Hematopoietic multipotent progenitor cell treated with erythropoietin and hydrocortisone succinate and interleukin-3 and kit ligand, for 6 days (in vitro differentiated cells): Measurements from ENCODE around the gene CDH23.

ENCODE experiments used
- DNase-seq: peaks from one replicate; pipeline ENCODE4 v3.0.0-alpha.2; 2015

CDH23 gene

DNA sequence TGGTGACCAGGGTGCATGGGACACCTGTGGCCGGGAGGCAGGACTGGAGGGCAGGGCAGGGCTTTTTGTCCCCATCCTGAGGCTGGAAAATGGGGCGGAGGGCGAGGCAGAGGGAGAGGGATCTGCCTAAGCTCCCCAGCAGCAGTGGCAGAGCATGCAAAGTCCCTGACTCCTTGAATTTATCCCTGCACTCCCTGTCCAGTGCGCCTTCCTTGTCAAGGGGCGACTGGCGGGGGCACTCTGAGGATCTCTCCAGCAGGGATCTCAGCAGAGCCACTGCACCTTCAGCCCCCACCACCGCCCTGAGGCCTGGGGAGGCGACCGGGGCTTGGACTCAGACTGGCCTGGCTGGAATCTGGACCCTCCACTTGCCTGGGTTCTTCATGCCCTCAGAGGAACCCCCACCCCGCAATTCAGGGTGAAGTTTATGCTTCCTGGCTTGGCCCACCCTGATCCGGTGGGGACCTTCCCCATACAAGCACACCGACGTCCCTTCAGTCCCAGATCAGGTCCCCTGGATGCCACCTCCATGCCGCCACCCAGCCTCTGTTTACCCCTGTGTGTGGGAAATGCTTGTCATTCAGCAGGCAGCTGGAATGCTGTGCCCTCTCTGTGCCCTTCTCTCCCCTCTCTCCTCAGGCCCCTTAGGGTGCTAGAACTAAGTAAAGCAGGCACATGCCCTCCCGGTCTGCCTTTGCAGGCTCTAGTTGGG lies 46.3 kb downstream of the CDH23 start:
- DNase-seq, result no peak

DNA sequence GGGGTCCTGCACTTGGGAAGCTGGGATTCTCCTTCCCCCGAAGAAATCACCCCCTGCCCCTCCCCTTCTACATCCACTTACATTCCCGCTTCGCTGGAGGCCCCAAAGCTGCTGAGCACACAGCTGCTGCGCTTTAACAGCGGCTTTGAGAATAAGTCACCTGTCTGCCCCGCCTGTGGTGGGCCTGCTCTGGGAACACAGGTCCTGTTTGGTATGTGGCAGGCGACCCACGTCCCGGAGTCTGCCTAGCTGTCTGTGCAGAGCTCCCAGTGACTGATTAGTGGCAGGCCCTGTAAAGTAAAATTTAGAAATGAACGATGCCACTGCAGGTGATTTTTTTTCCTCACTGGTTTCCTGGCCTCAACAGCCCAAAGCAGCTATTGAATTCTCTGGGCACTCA lies 47.0 kb downstream of the CDH23 start:
- no peak for DNase-seq

DNA sequence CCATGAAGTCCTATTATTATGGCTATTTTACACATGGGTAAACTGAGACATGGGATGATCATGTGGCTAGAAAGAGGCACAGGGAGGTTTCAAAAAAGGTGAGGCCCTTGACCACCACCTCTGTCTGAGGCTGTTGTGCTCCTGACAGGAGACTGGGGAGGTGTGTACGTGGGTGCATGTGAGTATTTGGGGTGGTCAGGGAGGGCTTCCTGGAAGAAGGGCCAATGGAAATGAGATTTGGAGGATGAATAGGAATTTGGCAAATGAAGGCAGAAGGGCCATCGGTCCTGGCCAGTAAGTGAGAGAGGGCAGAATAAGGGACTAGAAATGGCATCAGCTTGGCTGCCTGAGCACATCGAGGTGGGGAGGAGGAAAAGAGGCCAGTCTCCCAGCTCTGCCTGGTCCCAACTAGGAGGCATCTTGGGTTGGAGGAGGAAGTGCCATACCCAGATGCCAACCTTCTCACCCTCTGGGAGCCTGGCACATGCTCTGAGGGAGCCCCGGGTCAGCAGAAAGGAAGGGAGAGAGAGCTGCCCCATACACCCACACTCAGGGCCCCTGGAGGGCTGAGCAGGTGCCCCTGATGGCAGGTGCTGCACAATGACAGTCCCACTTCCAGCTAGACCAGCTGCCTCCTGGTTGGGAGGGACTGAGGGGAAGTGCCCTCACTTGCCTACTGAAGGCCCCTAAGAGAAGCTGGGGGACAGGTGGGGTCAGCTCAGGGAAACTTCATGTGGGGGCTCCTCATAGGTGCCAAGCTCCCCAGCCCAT lies 47.7 kb downstream of the CDH23 start:
- no peak for DNase-seq

DNA sequence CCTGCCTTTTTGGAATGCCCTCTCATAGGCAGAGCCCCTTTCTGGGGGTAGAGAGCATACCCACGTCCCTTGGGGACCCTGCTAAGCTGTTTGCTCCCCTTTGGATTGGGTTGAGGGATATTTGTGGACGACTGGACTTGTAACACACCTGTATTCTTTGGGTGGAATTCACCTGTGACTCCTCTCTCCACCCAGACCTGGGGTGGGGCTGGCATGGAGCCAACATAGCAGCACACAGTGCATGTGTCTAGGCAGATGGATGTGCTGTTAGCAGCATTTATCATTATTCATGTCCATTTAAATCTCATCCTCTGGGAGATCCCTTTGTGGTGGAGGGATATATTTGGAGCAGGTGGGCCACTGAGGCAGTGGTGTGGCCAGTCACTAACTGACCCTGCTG lies 51.0 kb downstream of the CDH23 start:
- no peak for DNase-seq

DNA sequence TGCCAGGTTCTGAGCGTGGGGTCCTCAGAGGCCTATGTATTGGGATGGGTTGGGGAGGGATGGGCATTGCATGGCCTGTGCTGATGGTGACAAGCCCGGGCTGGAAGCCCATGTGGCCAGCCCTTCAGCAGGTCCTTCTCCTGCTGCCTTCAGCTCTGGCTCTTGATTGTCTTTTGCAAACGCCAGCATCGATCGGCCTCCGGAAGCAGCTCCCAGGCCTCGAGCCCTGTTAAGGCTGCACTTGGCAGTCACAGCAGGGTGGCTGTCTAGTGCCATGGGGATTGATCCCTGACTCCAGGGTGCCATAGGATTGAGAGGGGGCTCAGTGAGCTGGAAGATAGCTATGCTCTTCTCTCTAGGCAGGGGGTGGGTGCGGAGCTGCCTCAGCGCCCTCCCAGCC lies 51.4 kb downstream of the CDH23 start:
- DNase-seq, result no peak

DNA sequence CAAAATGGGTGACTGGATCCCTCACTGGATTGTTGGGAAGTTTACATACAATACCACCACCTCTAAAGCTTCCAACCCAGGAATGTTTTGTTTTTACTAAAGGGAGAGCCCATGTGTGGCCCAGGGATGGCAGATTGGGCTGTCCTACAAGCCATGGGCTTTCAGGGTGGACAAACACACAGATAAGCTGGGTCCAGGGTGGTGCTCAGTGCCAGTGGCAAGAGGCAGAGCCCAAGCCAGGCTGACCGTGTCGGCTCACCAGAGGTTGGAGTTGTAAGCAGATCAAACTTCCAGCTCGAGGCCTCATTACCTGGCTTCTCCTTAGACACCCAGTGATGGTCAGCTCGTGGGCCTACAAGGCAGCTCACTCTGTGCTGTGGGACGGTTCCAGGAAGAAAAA lies 52.3 kb downstream of the CDH23 start:
- no peak for DNase-seq

DNA sequence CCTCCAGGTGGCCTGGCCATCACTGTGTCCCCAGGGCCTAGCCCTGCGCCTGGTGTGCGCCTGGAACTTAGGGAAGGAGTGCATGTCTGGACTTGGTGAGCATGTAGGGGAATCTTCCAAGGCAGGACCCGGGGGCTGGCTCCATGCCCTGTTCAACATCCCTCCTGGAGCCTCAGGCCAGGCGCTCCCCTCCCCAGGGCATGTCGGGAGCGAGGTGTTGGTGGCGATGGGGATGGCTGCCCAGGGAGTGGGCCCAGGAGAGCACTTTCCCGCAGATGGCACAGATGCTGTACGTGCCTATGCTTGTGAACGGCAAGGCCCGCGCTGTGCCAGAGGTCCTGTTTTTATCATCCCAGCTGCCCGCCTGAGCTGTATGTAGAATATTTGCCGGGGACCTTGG lies 55.0 kb downstream of the CDH23 start:
- DNase-seq, result no peak

DNA sequence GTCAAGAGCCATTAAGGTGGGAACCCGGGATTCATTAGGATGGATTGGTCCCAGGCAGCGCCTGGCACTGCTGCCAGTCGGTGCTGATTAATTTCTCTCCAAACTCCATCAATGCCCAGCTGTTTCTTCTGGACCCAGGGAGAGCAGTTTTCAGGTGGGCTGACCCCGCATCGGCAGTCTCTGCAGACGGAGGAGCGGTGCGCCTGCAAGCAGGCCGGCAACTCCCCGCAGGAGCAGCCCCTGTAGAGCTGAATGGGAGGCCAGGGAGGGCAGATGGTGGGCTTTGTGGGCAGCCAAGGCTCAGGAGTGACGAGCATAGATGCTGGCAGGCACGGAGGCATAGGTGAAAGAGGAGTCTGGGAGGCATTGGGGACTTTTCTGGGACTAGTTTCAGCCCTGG lies 56.5 kb downstream of the CDH23 start:
- DNase-seq, result no peak

DNA sequence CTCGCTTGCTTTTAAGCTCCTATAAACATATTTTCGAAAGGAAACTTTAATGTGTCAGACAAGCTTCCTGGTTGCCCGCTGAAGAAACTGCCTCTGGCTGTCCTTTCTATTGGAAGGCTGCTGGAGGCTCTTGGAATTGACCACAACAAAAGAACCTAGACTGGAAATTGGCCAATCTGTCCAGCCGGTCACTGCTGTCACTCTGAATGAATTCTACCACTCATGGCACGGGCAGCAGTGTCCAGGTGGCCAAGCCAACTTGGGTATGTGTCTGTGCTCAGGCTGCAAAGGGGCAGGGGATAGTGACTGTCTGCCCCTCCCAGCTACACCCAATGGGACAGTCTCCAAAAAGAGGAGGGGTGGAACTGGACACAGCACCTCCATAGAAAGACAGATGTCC lies 57.6 kb downstream of the CDH23 start:
- DNase-seq, result no peak

DNA sequence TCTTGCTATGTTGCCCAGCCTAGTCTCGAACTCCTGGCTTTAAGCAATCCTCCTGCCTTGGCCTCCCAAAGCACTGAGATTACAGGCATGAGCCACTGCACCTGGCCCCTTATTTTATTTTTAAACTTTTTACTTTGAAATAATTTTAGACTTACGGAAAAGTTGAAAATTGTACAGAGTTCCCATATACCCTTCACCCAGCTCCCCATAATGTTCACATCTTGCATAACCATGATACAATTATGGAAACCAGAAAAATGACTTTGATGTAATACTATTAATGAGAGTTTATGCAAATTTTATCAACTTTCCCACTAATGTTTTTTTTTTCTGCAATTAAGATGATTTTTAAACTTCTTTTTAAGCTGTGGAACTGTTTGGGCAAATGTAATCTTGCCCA lies 58.3 kb downstream of the CDH23 start:
- DNase-seq, result no peak

DNA sequence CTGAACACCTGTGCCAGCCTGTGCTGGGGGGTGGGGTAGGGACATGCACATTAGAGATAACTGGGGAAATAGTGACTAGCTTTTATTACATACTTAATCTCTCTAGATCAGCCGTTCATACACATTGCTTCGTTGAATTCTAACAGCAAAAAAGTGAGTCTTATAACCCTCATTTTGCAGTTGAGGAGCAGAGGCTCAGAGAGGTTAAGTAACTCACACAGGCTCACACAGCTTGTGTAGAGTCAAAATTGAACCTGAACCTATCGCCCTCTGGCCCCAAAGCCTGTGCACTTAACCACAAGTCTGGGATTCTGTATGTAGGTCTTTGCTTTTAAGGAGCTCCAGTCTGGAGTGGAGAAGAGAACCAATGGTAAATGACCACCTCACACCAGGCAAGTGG lies 59.9 kb downstream of the CDH23 start:
- DNase-seq, result no peak

DNA sequence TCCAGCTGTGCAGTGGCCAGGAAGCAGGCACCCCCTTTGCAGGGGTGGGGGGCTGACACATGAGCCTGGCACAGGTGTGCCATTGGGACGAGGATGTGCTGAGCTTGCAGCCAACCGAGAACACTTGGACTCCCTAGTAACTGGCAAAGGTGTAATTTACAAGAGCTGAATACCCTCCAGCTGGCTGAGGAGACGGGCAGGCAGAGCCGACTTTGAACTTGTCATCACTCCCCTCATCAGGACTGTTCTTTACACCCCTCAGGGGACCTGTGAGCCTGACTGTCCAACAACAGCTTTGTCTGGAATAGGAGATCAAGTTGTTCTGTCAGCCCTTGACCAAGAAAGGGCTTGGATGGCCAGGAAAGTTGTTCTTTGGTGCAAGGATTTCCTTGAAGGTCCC lies 61.2 kb downstream of the CDH23 start:
- no peak for DNase-seq

DNA sequence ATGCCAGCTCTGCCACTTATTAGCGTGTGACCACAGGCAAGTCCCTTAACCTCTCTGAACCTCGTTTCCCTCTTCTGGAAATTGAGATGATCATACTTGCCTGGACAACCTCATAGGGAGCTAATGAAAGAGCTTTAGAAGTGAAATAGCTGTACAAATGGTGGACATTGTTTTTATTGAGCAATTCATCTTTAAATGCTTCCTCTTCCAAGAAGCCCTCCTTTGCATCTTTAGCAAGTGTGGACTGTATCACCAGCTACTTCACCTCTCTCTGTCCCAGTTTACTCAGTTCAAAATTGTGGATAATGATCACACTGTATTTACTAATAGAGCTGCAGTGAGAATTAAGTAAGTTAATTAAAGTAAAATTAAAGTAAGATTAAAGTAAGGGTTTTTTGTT lies 61.7 kb downstream of the CDH23 start:
- no peak for DNase-seq

DNA sequence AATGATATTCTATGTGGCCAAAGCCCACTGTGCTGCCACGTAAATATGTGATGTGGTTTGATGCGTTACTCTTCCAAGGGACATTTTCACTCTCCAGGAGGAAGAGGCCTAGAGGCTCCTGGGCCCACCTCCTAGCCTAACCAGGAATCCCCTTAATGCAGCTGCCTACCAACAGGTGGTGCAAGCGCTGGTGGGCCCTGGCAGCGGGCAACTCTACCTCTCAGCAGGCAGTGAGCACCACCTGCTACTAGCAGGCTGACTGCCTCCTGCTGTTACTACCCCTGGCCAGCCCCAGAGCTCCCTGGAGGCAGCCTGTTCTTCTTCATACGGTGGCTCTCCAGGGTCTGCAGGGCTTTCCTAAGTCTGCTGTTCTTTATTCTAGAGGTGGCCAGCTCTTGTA lies 62.8 kb downstream of the CDH23 start:
- DNase-seq, result no peak

DNA sequence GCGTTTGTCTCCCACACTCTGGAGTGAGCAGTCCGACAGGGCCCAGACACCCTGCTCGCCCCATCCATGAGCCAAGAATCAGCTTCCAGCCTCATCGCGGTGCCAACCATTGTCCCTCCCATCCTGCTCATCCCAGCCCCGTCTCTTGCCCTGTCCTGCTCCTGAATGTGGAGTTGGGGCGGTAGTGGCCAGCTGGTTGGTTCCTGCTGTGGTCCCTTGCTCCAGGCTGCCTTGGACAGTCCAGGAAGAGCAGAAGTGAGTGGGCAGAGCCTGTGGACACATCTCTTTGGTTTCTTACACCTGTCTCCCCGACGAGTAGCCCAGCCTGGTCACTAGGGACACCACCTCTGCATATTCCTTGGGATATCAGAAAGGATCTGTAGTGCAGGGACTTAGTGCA lies 63.9 kb downstream of the CDH23 start:
- no peak for DNase-seq

DNA sequence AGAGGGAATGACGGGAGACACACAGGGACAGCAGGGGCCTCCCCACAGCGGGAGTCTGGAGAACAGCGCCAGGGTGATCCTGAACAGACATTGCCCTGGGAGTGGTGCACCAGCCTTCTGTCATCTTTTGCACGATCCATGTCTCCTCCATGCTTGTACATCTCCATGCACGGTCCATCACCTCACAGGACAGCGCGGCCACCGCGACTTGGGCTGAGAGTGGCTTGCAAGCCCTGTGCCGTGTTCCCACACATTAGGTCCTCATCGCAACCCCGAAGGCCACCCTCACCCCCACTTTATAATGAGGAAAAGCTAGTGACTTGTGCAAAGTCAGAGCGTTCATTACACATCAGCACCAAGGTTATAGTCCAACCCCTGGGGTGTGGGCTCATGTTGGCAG lies 64.7 kb downstream of the CDH23 start:
- no peak for DNase-seq

DNA sequence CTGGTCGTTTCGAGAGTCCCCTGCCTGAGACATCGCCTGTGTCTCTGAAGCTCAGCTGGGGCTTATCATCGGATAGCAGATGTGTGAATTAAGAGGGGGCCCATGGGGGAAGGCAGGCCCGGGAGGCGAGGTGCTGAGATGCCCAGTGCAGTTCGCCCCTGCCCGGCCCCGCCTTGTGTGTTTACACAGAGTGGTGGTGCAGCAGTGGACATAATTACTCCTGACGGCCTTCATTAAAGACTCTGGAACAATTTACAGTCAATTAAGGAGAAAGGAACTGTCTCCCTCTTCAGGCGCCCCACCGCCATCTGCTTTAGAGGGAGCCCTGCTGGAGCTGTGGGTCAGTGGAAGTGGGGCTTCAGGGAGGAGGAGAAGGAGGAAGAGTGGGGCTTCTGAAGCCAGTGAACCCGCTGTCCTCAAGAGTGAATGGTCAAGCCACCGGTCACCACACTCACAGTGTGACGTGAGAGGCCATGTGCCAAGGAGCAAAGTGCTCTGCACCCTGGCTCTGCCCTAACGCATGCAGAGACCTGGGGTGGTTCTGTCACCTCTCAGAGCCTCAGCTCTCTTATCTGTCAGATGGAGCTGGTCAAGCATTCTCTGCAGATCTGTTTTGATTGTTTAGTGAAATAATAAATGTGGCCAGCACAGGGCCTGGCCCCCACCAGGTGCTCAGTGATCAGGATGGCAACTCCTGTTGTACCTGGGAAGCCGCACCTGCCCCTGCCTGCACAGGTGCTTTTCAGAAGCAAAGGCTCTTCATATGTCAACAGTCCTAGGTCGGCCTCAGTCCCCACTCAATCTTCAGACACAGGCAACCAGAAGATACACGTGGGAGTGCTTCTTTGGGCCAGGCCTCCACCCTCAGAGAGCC lies 65.6 kb downstream of the CDH23 start:
- DNase-seq, result no peak

DNA sequence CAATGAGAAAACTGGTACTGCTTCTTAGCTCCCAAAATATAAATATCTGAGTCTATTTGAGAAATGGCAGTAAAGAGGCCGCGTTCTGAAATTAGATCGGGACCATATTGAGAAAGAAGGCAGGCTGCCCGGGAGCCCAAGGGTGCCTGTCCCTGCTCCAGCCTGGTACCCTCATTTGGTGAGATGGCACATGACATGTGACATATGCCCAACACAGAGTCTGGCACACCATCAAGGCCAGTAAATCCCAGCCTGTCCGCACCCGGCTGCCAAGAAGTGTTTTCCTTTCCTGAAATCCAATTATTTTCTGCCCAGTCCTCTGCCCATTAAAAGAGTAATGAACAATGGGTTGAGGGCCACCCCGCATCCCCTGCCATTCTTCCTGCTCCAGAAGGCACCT lies 66.4 kb downstream of the CDH23 start:
- no peak for DNase-seq

DNA sequence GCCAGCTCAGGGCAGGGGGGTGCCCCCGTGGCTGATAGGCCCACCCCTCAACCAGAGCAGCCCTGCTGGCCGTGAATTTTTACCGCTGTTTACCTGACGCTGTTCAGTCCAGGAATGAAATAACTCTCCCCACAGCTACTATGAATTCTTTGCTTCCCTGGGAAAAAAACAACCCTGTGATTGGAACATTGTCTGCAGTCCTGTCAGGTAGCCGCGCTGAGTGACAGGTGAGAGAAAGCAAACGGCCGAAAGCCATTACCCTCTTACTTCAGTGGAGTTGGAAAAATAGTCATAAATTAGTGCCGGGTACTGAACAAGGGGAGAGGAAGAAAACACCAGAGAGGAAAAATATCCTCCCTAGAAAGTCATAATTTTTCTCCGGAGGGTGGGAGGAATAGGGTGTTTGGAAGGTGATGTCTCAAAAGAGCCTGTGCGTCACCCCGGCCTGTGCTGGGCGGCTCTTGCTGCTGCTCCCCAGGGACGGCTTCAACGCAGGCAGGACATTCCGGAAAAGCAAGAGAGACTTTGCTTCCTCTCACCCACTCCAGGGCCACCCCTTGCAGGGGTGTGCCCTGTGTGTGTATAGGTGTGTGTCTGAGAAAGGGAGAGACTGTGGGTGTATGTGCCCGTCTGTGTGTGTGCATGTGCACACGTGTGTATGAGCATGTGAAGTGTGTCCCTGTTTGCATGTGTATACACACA lies 69.0 kb downstream of the CDH23 start:
- DNase-seq, result no peak

DNA sequence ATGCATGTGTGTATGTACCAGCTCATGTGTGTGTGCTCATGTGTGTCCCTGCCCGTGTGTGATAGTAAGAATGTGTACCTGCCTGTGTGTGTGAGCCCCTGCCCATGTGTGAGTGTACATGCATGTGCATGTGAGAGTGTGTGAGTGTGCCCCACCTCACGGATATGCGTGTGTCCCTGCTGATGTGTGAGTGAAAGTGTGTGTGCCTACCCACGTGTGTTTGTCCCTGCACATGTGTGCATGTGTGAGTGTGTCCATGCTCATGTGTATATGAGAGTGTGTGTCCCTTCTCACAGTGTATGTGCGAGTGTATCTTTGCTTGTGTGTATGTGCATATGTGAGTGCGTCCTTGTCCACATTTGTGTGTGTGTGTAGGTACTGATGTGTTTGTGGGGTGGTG lies 69.6 kb downstream of the CDH23 start:
- no peak for DNase-seq

DNA sequence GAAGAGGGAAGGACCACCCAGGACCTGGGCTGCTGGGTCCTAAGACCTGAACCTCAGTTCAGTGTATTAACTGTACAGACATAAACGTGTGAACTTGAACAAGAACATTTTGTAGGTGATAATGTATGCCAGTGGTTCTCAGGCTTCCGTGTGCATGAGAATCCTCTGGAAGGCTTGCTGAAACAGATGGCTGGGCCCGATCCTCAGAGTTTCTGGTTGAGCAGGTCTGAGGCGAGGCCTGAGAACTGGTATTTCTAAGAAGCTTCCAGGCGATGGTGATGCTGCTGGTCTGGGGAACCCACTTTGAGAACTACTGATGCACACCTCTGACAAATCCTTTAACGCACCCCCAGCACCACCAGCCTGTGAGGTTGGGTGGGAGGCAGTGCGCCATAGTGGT lies 70.4 kb downstream of the CDH23 start:
- no peak for DNase-seq

DNA sequence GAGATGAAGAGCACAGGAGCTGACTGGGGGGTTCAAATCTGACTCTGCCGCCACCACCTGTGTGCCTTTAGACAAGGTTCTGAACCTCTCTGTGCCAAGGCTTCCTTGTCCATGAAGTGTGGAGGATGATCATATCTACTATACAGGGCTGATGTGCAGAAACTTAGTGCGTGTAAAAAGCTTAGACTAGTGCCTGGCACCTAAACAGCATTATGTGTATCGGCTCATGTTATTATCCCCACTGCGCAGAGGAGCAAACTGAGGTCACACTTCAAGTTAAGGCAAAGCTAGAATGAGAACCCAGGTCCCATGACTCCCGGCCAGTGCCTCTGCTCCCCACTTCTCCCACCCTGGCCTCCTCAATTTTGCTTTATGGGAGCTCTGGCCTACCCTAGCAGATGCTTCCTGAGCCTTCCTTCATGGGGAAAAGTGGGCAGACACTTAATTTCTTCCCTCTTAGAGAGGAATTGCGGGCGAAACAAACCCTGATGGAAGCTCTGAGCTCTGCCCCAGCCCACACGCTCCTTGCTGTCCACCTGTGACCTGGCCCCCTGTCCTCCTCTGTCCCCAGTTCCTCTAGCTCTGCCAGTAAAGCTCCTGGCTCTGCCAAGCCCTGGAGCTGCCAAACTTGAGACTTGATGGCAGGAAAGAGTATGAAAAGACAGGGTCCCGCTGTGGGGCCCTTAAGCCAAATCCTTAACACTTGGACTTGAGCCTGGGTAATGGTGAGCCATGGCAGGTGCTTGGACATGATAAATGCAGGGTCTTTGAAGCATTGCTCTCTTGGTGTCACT lies 71.0 kb downstream of the CDH23 start:
- no peak for DNase-seq
